Calu3 (cell line): ENCODE measurements around the gene PRLHR. TPM values are rescaled to one million over a fixed set of nuclear protein-coding genes. Genes with fewer than 3 reads are reported as not detected.

ENCODE experiments used
- BruUV-seq: library from RNA; stranded (reverse); fragments of 400-500 nt; replicated peaks from 2 replicates; lab custom pipeline; 2021; lab: Mats Ljungman, UMichigan
- CTCF ChIA-PET: fragments of 300-600 bp; sonication (Branson Sonifier 250); formaldehyde crosslinking; loops from one replicate; lab custom pipeline; 2022; ENCODE audit warnings: antibody characterized with exemption; lab: Charles Lee
- DNase-seq: peaks from one replicate; pipeline ENCODE4 v3.0.0; 2022
- H3K27ac Mint-ChIP-seq: one replicate; pipeline ENCODE4 v1.8.0; 2022; ENCODE audit warnings: mixed read lengths; ENCODE audit not compliant: unreplicated experiment
- H3K27me3 Mint-ChIP-seq: one replicate; pipeline ENCODE4 v1.8.0; 2022; ENCODE audit warnings: mixed read lengths; ENCODE audit not compliant: unreplicated experiment
- H3K36me3 Mint-ChIP-seq: one replicate; pipeline ENCODE4 v1.8.0; 2022; ENCODE audit warnings: mild to moderate bottlenecking, moderate library complexity, mixed read lengths; ENCODE audit not compliant: insufficient read depth, unreplicated experiment
- H3K4me1 Mint-ChIP-seq: one replicate; pipeline ENCODE4 v1.8.0; 2022; ENCODE audit warnings: mild to moderate bottlenecking, low read depth, mixed read lengths; ENCODE audit not compliant: unreplicated experiment
- H3K4me3 Mint-ChIP-seq: one replicate; pipeline ENCODE4 v1.8.0; 2022; ENCODE audit warnings: mild to moderate bottlenecking, low read depth, moderate library complexity, mixed read lengths; ENCODE audit not compliant: unreplicated experiment
- H3K9me3 Mint-ChIP-seq: one replicate; pipeline ENCODE4 v1.8.0; 2022; ENCODE audit warnings: low read depth, mixed read lengths; ENCODE audit not compliant: unreplicated experiment
- CTCF ChIP-seq: fragments of 200-600 bp; IDR thresholded peaks from one replicate; pipeline ENCODE4 v1.8.0; 2022; ENCODE audit warnings: antibody characterized with exemption; ENCODE audit not compliant: unreplicated experiment
- intact Hi-C: fragments of 100-400 bp; cut with micrococcal nuclease; formaldehyde crosslinking; loops from one replicate; pipeline ENCODE4 v1.10.0; 2022; ENCODE audit not compliant: unreplicated experiment
- total RNA-seq: library from RNA; stranded (reverse); gene quantifications from 2 replicates; pipeline ENCODE4 v1.2.3, GENCODE V29; 2022

Gene PRLHR
- total RNA-seq, 1 experiment from 2014 or later: not detected

DNA sequence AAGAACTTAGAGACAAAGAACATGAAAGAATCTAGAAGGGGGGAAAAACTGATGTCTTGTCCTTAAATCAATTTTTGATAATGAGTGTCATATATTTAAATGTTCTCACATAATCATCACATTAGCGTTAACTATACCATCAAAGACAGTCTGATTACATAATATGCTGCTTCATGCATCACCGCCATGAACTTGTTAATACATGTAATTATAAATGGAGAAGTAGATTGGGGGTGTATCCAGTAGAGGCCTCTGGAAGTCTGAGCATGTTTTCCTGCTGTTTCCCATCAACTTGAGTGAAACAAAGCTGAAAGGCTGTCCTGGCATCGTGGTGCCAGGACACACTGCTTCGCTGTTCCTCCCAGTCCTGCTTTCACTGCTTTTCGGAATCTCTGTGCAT, 48.2 kb downstream of the PRLHR start:
- Mint-ChIP-seq H3K36me3 (no peaks in the 10 kb centered on the region), H3K4me1 (no peaks in the 10 kb centered on the region), H3K4me3 (no peak overlapping the region), H3K27ac (no peak overlapping the region), H3K27me3 (peaks cover 81% of the 10 kb centered on the region), H3K9me3 (no peaks in the 10 kb centered on the region)
- no peak for TF ChIP-seq CTCF
- intact Hi-C loops: loop anchor here (10.0 kb wide), 1 partner anchor 1052 kb away; no protein-coding TSS in a partner anchor
- CTCF ChIA-PET: no interaction called here
- BruUV-seq: no TSS peak
- no peak for DNase-seq

DNA sequence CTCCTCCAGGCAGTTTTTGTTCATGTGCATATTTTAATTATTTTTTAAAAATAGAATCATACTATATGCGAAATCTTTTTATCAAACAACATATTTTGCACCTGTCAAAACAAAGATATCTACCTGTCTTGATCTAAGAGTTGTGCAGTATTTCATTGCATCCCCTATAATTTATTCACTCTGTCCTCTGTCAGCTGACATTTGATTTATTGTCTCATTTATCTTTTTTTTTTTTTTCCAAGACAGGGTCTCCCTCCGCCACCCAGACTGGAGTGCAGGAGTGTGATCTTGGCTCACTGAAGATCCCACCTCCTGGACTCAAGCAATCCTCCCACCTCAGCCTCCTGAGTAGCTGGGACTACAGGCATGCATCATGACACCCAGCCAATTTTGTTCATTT, 49.0 kb downstream of the PRLHR start:
- no peak for TF ChIP-seq CTCF
- Mint-ChIP-seq H3K36me3 (no peaks in the 10 kb centered on the region), H3K27me3 (peaks cover 81% of the 10 kb centered on the region), H3K4me3 (no peak overlapping the region), H3K27ac (no peak overlapping the region), H3K4me1 (no peaks in the 10 kb centered on the region), H3K9me3 (no peaks in the 10 kb centered on the region)
- DNase-seq: no peak
- CTCF ChIA-PET: interaction anchor here (0.6 kb wide), 1 partner anchor 560 kb away, joined by 3 read pairs; no protein-coding TSS in a partner anchor
- no TSS peak for BruUV-seq
- intact Hi-C loops: loop anchor here (10.0 kb wide), 1 partner anchor 1052 kb away; no protein-coding TSS in a partner anchor

DNA sequence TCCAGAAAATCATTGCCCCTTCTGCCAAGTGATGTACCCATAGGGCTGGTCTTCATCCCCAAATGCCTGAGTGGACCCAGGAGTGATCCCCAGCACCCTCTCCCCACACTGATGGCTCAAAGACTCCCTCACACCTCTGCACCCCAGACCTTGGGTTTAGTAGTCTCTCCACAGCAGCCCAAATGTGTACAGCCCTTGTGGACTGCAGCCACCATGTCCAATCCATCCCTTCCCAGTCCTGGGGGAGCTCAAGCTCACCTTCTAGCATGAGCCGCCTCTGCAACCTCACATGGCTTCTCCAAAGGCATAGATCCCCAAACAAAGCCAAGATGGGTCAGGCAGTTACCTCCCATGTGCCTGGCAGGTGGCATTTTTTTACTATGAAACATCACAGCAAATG, 50.1 kb downstream of the PRLHR start:
- H3K27me3 Mint-ChIP-seq: peaks cover 81% of the 10 kb centered on the region
- no peak overlapping the region for H3K4me3 Mint-ChIP-seq
- no peaks in the 10 kb centered on the region for H3K4me1 Mint-ChIP-seq
- no TSS peak for BruUV-seq
- no peak for DNase-seq
- CTCF ChIA-PET: interaction anchor here (1.2 kb wide), 1 partner anchor 34 kb away, joined by 3 read pairs; no protein-coding TSS in a partner anchor
- TF ChIP-seq CTCF: no peak
- H3K9me3 Mint-ChIP-seq: no peaks in the 10 kb centered on the region
- intact Hi-C loops: loop anchor here (10.0 kb wide), 1 partner anchor 1051 kb away; no protein-coding TSS in a partner anchor
- no peak overlapping the region for H3K27ac Mint-ChIP-seq
- no peaks in the 10 kb centered on the region for H3K36me3 Mint-ChIP-seq

GRCh38 chr10:118544401-118544948, 51.0 kb downstream of the PRLHR start:
- intact Hi-C loops: loop anchor here (1.0 to 10.0 kb wide), 2 partner anchors 83 to 1050 kb away; no protein-coding TSS in a partner anchor
- Mint-ChIP-seq H3K27ac (no peak overlapping the region), H3K4me1 (no peaks in the 10 kb centered on the region), H3K4me3 (no peak overlapping the region), H3K36me3 (no peaks in the 10 kb centered on the region), H3K27me3 (peaks cover 88% of the 10 kb centered on the region), H3K9me3 (no peaks in the 10 kb centered on the region)
- no peak for TF ChIP-seq CTCF
- no peak for DNase-seq
- BruUV-seq: no TSS peak
- CTCF ChIA-PET: interaction anchor here (0.6 to 1.2 kb wide), 3 partner anchors 22 to 1048 kb away, joined by 3 read pairs; no protein-coding TSS in a partner anchor
